ENCODE measurements around the gene TRAPPC2L. TPM values are rescaled to one million over a fixed set of nuclear protein-coding genes. Genes with fewer than 3 reads are reported as not detected.
A peak's percentile ranks its signal among the peaks of the same experiment; 100 is the strongest.

TRAPPC2L gene
- total and polyA plus RNA-seq, 2 donors from 2014 or later = 48.3 to 155 TPM

DNA sequence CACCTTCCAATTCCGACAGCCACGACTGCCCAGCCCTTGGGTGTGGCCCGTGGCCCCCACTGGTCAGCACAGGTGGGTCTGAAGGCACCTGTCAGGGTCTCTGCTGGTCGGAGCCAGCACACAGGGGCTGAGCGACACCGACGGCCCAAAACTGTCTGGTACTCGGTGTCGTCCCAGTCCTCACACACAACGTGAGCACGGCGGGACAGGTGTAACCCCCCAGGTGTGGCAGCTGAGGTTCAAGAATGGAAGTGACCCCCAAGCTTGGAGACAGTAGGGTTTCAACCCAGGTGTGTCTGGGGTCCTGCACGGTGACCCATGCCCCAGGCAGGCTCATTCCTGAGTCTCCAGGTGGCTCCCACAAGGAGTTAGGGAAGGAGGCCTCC lies 1.2 kb upstream of the TRAPPC2L start:
- DNase-seq = no peak
- Histone ChIP-seq H3K27me3 (ENCODE audit: control insufficient read depth, insufficient read depth, low read length) (no peaks in the 10 kb centered on the region), H3K36me3 (ENCODE audit: control insufficient read depth in 2 of 3, insufficient read depth in 3 of 3, low read length in 3 of 3) (peaks cover 2 to 16% (median 3%) of the 10 kb centered on the region in 3 donors), H3K9ac (ENCODE audit: low read length in 3 of 3) (peak overlapping the region in 1 of 3 donors; percentile 46), H3K9me3 (ENCODE audit: control insufficient read depth in 2 of 3, insufficient read depth in 1 of 3, low read length in 3 of 3) (no peaks in the 10 kb centered on the region), H3K4me1 (ENCODE audit: control insufficient read depth in 2 of 3, insufficient read depth in 2 of 3, low read depth in 1 of 3, low read length in 3 of 3) (peaks cover 0 to 14% (median 3%) of the 10 kb centered on the region in 3 donors), H3K4me3 (ENCODE audit: low read length in 3 of 3) (peak overlapping the region in 2 of 3 donors; percentile 42 to 60), H3K27ac (ENCODE audit: low read depth in 2 of 2, low read length in 2 of 2) (no peak overlapping the region)
- TF ChIP-seq, protein P1, sequence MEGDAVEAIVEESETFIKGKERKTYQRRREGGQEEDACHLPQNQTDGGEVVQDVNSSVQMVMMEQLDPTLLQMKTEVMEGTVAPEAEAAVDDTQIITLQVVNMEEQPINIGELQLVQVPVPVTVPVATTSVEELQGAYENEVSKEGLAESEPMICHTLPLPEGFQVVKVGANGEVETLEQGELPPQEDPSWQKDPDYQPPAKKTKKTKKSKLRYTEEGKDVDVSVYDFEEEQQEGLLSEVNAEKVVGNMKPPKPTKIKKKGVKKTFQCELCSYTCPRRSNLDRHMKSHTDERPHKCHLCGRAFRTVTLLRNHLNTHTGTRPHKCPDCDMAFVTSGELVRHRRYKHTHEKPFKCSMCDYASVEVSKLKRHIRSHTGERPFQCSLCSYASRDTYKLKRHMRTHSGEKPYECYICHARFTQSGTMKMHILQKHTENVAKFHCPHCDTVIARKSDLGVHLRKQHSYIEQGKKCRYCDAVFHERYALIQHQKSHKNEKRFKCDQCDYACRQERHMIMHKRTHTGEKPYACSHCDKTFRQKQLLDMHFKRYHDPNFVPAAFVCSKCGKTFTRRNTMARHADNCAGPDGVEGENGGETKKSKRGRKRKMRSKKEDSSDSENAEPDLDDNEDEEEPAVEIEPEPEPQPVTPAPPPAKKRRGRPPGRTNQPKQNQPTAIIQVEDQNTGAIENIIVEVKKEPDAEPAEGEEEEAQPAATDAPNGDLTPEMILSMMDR (IDR thresholded peaks at IDR 0.05; ENCODE audit: borderline replicate concordance, extremely low read depth, insufficient read depth) = no peak
- intact Hi-C loops (cut with DNase I) = no loop called here
- FAIRE-seq = no peak

- Histone ChIP-seq H3K27me3 (ENCODE audit: control insufficient read depth, insufficient read depth, low read length) (no peaks in the 10 kb centered on the region), H3K27ac (ENCODE audit: low read depth in 2 of 2, low read length in 2 of 2) (peak overlapping the region in 1 of 2 donors; percentile 67), H3K4me3 (ENCODE audit: low read length in 3 of 3) (peak overlapping the region; percentile 4 to 96 (median 42)), H3K9me3 (ENCODE audit: control insufficient read depth in 2 of 3, insufficient read depth in 1 of 3, low read length in 3 of 3) (no peaks in the 10 kb centered on the region), H3K4me1 (ENCODE audit: control insufficient read depth in 2 of 3, insufficient read depth in 2 of 3, low read depth in 1 of 3, low read length in 3 of 3) (peaks cover 0 to 14% (median 3%) of the 10 kb centered on the region in 3 donors), H3K36me3 (ENCODE audit: control insufficient read depth in 2 of 3, insufficient read depth in 3 of 3, low read length in 3 of 3) (peaks cover 2 to 16% (median 3%) of the 10 kb centered on the region in 3 donors), H3K9ac (ENCODE audit: low read length in 3 of 3) (peak overlapping the region in 1 of 3 donors; percentile 46)
- intact Hi-C loops (cut with DNase I) = no loop called here
- peak in 3 of 5 donors; percentile 35 to 88 (median 87) for DNase-seq
- FAIRE-seq = no peak
- TF ChIP-seq, protein P1 (IDR thresholded peaks at IDR 0.05; ENCODE audit: borderline replicate concordance, extremely low read depth, insufficient read depth) = no peak
These were observed 652 bp upstream of the TRAPPC2L start for GRCh38 chr16:88856122-88856827.

DNA sequence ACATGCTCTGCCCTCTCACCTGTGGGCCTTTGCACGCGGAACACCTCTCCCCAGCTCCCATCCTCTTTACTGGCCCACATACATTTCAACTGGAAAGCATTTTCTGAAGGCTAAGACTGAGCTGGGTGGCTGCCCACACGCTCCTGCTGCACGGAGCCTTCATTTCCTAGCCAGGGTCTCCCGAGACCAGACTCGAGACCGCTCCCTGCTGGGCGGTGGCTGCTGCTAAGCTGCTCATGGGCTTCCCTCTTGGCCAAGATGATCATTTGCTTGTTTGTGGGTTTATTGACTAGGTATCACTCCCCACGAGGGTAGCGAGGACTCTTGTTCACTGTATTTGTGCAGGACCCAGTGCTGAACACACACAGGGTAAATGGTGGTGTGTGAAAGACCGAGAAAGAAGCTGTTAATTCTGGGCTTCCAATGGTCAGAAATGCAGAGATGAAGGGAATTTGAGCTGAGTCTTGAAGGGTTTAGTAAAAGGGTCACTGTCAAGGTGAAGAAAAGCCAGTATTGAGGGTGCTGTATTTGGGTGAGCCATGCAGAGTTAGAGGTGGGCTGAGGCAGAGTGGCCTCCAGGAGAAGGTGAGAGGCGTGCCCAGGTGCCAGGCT lies 907 bp downstream of the TRAPPC2L start:
- Histone ChIP-seq H3K27me3 (ENCODE audit: control insufficient read depth, insufficient read depth, low read length) (no peaks in the 10 kb centered on the region), H3K4me1 (ENCODE audit: control insufficient read depth in 2 of 3, insufficient read depth in 2 of 3, low read depth in 1 of 3, low read length in 3 of 3) (peaks cover 0 to 14% (median 3%) of the 10 kb centered on the region in 3 donors), H3K9ac (ENCODE audit: low read length in 3 of 3) (peak overlapping the region; percentile 57 to 91 (median 60)), H3K27ac (ENCODE audit: low read depth in 2 of 2, low read length in 2 of 2) (no peak overlapping the region), H3K36me3 (ENCODE audit: control insufficient read depth in 2 of 3, insufficient read depth in 3 of 3, low read length in 3 of 3) (peaks cover 2 to 30% (median 3%) of the 10 kb centered on the region in 3 donors), H3K9me3 (ENCODE audit: control insufficient read depth in 2 of 3, insufficient read depth in 1 of 3, low read length in 3 of 3) (no peaks in the 10 kb centered on the region), H3K4me3 (ENCODE audit: low read length in 3 of 3) (peak overlapping the region; percentile 79 to 96 (median 83))
- DNase-seq (peak; percentile 71 to 90 (median 81)), FAIRE-seq (no peak)
- intact Hi-C loops (cut with DNase I) = no loop called here
- TF ChIP-seq, protein P1 (IDR thresholded peaks at IDR 0.05; ENCODE audit: borderline replicate concordance, extremely low read depth, insufficient read depth) = peak; percentile 69
